COLO668 (cell line): ENCODE measurements around the gene TSHZ3.

Experiments used
- DNase-seq: peaks from one replicate; lab custom pipeline; 2025; ENCODE audit not compliant: unreplicated experiment; lab: John Stamatoyannopoulos, UW

Gene TSHZ3

GRCh38 chr19:31289976-31290375 is 59.3 kb downstream of the TSHZ3 start:
- DNase-seq = no peak

GRCh38 chr19:31289381-31289880 is 59.8 kb downstream of the TSHZ3 start:
- no peak for DNase-seq

- no peak for DNase-seq
Observed at GRCh38 chr19:31286491-31286890, 62.7 kb downstream of the TSHZ3 start.

GRCh38 chr19:31285744-31286143 is 63.5 kb downstream of the TSHZ3 start:
- DNase-seq = no peak

GRCh38 chr19:31284621-31285020 is 64.6 kb downstream of the TSHZ3 start:
- DNase-seq = no peak

- no peak for DNase-seq
Observed at GRCh38 chr19:31283701-31284100, 65.5 kb downstream of the TSHZ3 start.

GRCh38 chr19:31282346-31282745 is 66.9 kb downstream of the TSHZ3 start:
- DNase-seq = no peak

- DNase-seq = no peak
Observed at GRCh38 chr19:31280287-31281006, 68.8 kb downstream of the TSHZ3 start.

- DNase-seq = no peak
Observed at GRCh38 chr19:31279436-31279765, 69.8 kb downstream of the TSHZ3 start.

GRCh38 chr19:31278555-31279435 is 70.4 kb downstream of the TSHZ3 start:
- no peak for DNase-seq

- DNase-seq = no peak
Observed at GRCh38 chr19:31277516-31277915, 71.7 kb downstream of the TSHZ3 start.

GRCh38 chr19:31276831-31277230 is 72.4 kb downstream of the TSHZ3 start:
- no peak for DNase-seq

- no peak for DNase-seq
Observed at GRCh38 chr19:31275068-31275334, 74.2 kb downstream of the TSHZ3 start.

GRCh38 chr19:31274251-31275067 is 74.8 kb downstream of the TSHZ3 start:
- DNase-seq = no peak

- DNase-seq = no peak
Observed at GRCh38 chr19:31272583-31273106, 76.6 kb downstream of the TSHZ3 start.

- DNase-seq = no peak
Observed at GRCh38 chr19:31271306-31271911, 77.8 kb downstream of the TSHZ3 start.

- DNase-seq = no peak
Observed at GRCh38 chr19:31270897-31271296, 78.3 kb downstream of the TSHZ3 start.

GRCh38 chr19:31269425-31270127 is 79.7 kb downstream of the TSHZ3 start:
- no peak for DNase-seq

GRCh38 chr19:31268751-31269383 is 80.4 kb downstream of the TSHZ3 start:
- DNase-seq = no peak

GRCh38 chr19:31266731-31267130 is 82.5 kb downstream of the TSHZ3 start:
- no peak for DNase-seq
